ENCODE data around the gene ERICH3.

Gene ERICH3

GRCh38 chr1:74690364-74690696 is 16.7 kb upstream of the ERICH3 start:
- H3K4me3 ChIP-seq (ENCODE audit: low read length): no peak overlapping the region
- TF ChIP-seq EZH2phosphoT487 (IDR thresholded peaks at IDR 0.05; ENCODE audit: borderline replicate concordance, low read length): no peak

GRCh38 chr1:74689621-74690363 is 16.2 kb upstream of the ERICH3 start:
- Histone ChIP-seq H3K9me3 (ENCODE audit: control insufficient read depth, insufficient read depth, low read length) (no peaks in the 10 kb centered on the region), H3F3A (ENCODE audit: control insufficient read depth, insufficient read depth) (no peaks in the 10 kb centered on the region), H3K4me3 (ENCODE audit: low read length) (no peak overlapping the region), H4K20me1 (ENCODE audit: control insufficient read depth, insufficient read depth, low read depth, low read length) (no peaks in the 10 kb centered on the region), H3K27ac (ENCODE audit: low read depth, low read length) (no peak overlapping the region), H3K36me3 (ENCODE audit: control insufficient read depth, low read length) (no peaks in the 10 kb centered on the region), H3K79me2 (ENCODE audit: control insufficient read depth, low read length) (no peaks in the 10 kb centered on the region), H3K4me2 (ENCODE audit: low read length) (no peak overlapping the region), H3K4me1 (ENCODE audit: control insufficient read depth, low read length) (no peaks in the 10 kb centered on the region), H3K27me3 (ENCODE audit: control insufficient read depth, low read length) (no peaks in the 10 kb centered on the region), H3K9me2 (replicated peaks; ENCODE audit: control insufficient read depth, low read length) (no peaks in the 10 kb centered on the region)
- no peak for TF ChIP-seq EZH2phosphoT487 (IDR thresholded peaks at IDR 0.05; ENCODE audit: borderline replicate concordance, low read length)
- TF ChIP-seq, protein P1, sequence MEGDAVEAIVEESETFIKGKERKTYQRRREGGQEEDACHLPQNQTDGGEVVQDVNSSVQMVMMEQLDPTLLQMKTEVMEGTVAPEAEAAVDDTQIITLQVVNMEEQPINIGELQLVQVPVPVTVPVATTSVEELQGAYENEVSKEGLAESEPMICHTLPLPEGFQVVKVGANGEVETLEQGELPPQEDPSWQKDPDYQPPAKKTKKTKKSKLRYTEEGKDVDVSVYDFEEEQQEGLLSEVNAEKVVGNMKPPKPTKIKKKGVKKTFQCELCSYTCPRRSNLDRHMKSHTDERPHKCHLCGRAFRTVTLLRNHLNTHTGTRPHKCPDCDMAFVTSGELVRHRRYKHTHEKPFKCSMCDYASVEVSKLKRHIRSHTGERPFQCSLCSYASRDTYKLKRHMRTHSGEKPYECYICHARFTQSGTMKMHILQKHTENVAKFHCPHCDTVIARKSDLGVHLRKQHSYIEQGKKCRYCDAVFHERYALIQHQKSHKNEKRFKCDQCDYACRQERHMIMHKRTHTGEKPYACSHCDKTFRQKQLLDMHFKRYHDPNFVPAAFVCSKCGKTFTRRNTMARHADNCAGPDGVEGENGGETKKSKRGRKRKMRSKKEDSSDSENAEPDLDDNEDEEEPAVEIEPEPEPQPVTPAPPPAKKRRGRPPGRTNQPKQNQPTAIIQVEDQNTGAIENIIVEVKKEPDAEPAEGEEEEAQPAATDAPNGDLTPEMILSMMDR (IDR thresholded peaks at IDR 0.05; ENCODE audit: low read depth, low read length, poor library complexity, severe bottlenecking): peak; percentile 81

More at GRCh38 chr1:74690364-74690696, 16.7 kb upstream of the ERICH3 start:
- Histone ChIP-seq H3K27me3 (ENCODE audit: control insufficient read depth, low read length) (no peaks in the 10 kb centered on the region), H3K9me2 (replicated peaks; ENCODE audit: control insufficient read depth, low read length) (no peaks in the 10 kb centered on the region), H3K36me3 (ENCODE audit: control insufficient read depth, low read length) (no peaks in the 10 kb centered on the region), H3K9me3 (ENCODE audit: control insufficient read depth, insufficient read depth, low read length) (no peaks in the 10 kb centered on the region), H3K79me2 (ENCODE audit: control insufficient read depth, low read length) (no peaks in the 10 kb centered on the region), H3K27ac (ENCODE audit: low read depth, low read length) (no peak overlapping the region), H4K20me1 (ENCODE audit: control insufficient read depth, insufficient read depth, low read depth, low read length) (no peaks in the 10 kb centered on the region), H3F3A (ENCODE audit: control insufficient read depth, insufficient read depth) (no peaks in the 10 kb centered on the region), H3K4me2 (ENCODE audit: low read length) (no peak overlapping the region), H3K4me1 (ENCODE audit: control insufficient read depth, low read length) (no peaks in the 10 kb centered on the region)

DNA sequence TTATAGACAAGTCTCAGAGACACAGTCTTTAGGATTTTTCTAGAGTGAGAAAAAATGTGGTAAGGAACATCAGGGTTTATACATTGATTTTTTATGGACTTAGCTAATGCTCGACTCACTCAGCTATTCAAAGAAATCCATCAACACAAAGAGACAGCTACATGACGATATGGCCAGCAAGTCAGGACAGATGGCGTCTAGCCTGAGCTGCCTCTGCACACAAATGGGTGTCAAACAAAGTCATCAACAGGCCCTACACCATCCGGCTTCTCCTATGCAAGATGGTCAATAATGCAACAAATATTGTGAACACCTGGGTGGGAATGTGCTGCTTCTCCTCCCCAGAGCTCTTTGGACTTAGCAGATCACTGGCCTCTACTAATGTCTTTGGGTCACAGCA is 13.3 kb upstream of the ERICH3 start:
- no peaks in the 10 kb centered on the region for H3F3A ChIP-seq (ENCODE audit: control insufficient read depth, insufficient read depth)
- H3K36me3 ChIP-seq (ENCODE audit: control insufficient read depth, low read length): no peaks in the 10 kb centered on the region
- H3K27me3 ChIP-seq (ENCODE audit: control insufficient read depth, low read length): peaks cover 3% of the 10 kb centered on the region
- H4K20me1 ChIP-seq (ENCODE audit: control insufficient read depth, insufficient read depth, low read depth, low read length): no peaks in the 10 kb centered on the region
- H3K9me2 ChIP-seq (replicated peaks; ENCODE audit: control insufficient read depth, low read length): no peaks in the 10 kb centered on the region
- H3K9me3 ChIP-seq (ENCODE audit: control insufficient read depth, insufficient read depth, low read length): no peaks in the 10 kb centered on the region
- no peak overlapping the region for H3K4me3 ChIP-seq (ENCODE audit: low read length)
- no peak overlapping the region for H3K27ac ChIP-seq (ENCODE audit: low read depth, low read length)
- H3K4me2 ChIP-seq (ENCODE audit: low read length): no peak overlapping the region
- TF ChIP-seq EZH2phosphoT487 (IDR thresholded peaks at IDR 0.05; ENCODE audit: borderline replicate concordance, low read length): no peak
- TF ChIP-seq, protein P1 (IDR thresholded peaks at IDR 0.05; ENCODE audit: low read depth, low read length, poor library complexity, severe bottlenecking): no peak
- no peaks in the 10 kb centered on the region for H3K4me1 ChIP-seq (ENCODE audit: control insufficient read depth, low read length)
- H3K79me2 ChIP-seq (ENCODE audit: control insufficient read depth, low read length): no peaks in the 10 kb centered on the region

GRCh38 chr1:74684301-74684700 is 10.7 kb upstream of the ERICH3 start:
- Histone ChIP-seq H3K27me3 (ENCODE audit: control insufficient read depth, low read length) (peaks cover 8% of the 10 kb centered on the region), H3K79me2 (ENCODE audit: control insufficient read depth, low read length) (no peaks in the 10 kb centered on the region), H3K4me2 (ENCODE audit: low read length) (no peak overlapping the region), H3K27ac (ENCODE audit: low read depth, low read length) (no peak overlapping the region), H4K20me1 (ENCODE audit: control insufficient read depth, insufficient read depth, low read depth, low read length) (no peaks in the 10 kb centered on the region), H3K4me3 (ENCODE audit: low read length) (no peak overlapping the region), H3K36me3 (ENCODE audit: control insufficient read depth, low read length) (no peaks in the 10 kb centered on the region), H3F3A (ENCODE audit: control insufficient read depth, insufficient read depth) (no peaks in the 10 kb centered on the region), H3K9me2 (replicated peaks; ENCODE audit: control insufficient read depth, low read length) (no peaks in the 10 kb centered on the region), H3K9me3 (ENCODE audit: control insufficient read depth, insufficient read depth, low read length) (no peaks in the 10 kb centered on the region), H3K4me1 (ENCODE audit: control insufficient read depth, low read length) (no peaks in the 10 kb centered on the region)
- TF ChIP-seq, protein P1 (IDR thresholded peaks at IDR 0.05; ENCODE audit: low read depth, low read length, poor library complexity, severe bottlenecking): no peak
- TF ChIP-seq EZH2phosphoT487 (IDR thresholded peaks at IDR 0.05; ENCODE audit: borderline replicate concordance, low read length): no peak
